HepG2 (cell line): ENCODE measurements around the gene TMBIM1. TPM values are rescaled to one million over a fixed set of nuclear protein-coding genes. Genes with fewer than 3 reads are reported as not detected.

ENCODE experiments used
- ASH2L ChIP-seq: fragments of 300-600, 200-600 bp; sonication (generic); IDR thresholded peaks from 2 replicates; pipeline ENCODE4 v1.7.0; 2017; ENCODE audit warnings: low read depth, mild to moderate bottlenecking, moderate library complexity, mixed read lengths, low read length; ENCODE audit not compliant: insufficient read length
- DNMT3B ChIP-seq: conservative IDR thresholded peaks from 2 replicates; pipeline ENCODE4 v1.6.1; 2016; ENCODE audit warnings: missing biosample characterization, control low read depth
- DR1 ChIP-seq: sonication (generic); formaldehyde crosslinking; IDR thresholded peaks from 2 replicates; pipeline ENCODE4 v1.8.0; 2021; ENCODE audit warnings: mild to moderate bottlenecking, missing genetic modification reagents, inconsistent platforms
- ELF4 ChIP-seq: sonication (generic); formaldehyde crosslinking; IDR thresholded peaks from 2 replicates; pipeline ENCODE4 v1.5.0; 2020; ENCODE audit warnings: missing genetic modification reagents, mild to moderate bottlenecking, moderate library complexity, borderline replicate concordance
- HNF1A ChIP-seq, 2 experiments: sonication (generic) in 1 of 2; formaldehyde crosslinking in 1 of 2; IDR thresholded peaks; 2 replicates each; pipeline versions ENCODE4 v1.4.0 to v1.6.1; 2016 to 2020; ENCODE audit warnings: borderline replicate concordance in 1 of 2, low read depth in 1 of 2, mild to moderate bottlenecking in 1 of 2, missing genetic modification reagents in 1 of 2
- KAT2B ChIP-seq: fragments of 150-350 bp; IDR thresholded peaks from 2 replicates; pipeline ENCODE4 v1.6.1; 2014; ENCODE audit warnings: low read depth, low read length, borderline replicate concordance
- MEF2D ChIP-seq: sonication (generic); formaldehyde crosslinking; IDR thresholded peaks from 2 replicates; pipeline ENCODE4 v1.5.1; 2020; ENCODE audit warnings: mild to moderate bottlenecking, missing genetic modification reagents
- MTA1 ChIP-seq: sonication (generic); formaldehyde crosslinking; IDR thresholded peaks from 2 replicates; pipeline ENCODE4 v1.4.0; 2020; ENCODE audit warnings: missing genetic modification reagents, mild to moderate bottlenecking, borderline replicate concordance
- MXD4 ChIP-seq: IDR thresholded peaks from 2 replicates; pipeline ENCODE4 v1.6.1; 2016; ENCODE audit warnings: mild to moderate bottlenecking, missing biosample characterization, missing genetic modification reagents
- NFATC3 ChIP-seq: sonication (generic); formaldehyde crosslinking; IDR thresholded peaks from 2 replicates; pipeline ENCODE4 v1.5.1; 2020; ENCODE audit warnings: mild to moderate bottlenecking, missing genetic modification reagents
- PRDM4 ChIP-seq: sonication (generic); formaldehyde crosslinking; IDR thresholded peaks from 2 replicates; pipeline ENCODE4 v1.9.0; 2021; ENCODE audit warnings: missing genetic modification reagents, borderline replicate concordance
- RARA ChIP-seq: IDR thresholded peaks from 2 replicates; pipeline ENCODE4 v1.6.1; 2016; ENCODE audit warnings: missing genetic modification reagents, missing compliant biosample characterization
- SAP130 ChIP-seq: IDR thresholded peaks from 2 replicates; pipeline ENCODE4 v1.6.1; 2016; ENCODE audit warnings: low read depth
- SIN3B ChIP-seq: fragments of 150-350 bp; IDR thresholded peaks from 2 replicates; pipeline ENCODE4 v1.6.1; 2014; ENCODE audit warnings: low read length
- SKIL ChIP-seq: sonication (generic); formaldehyde crosslinking; IDR thresholded peaks from 2 replicates; pipeline ENCODE4 v1.8.0; 2022; ENCODE audit warnings: missing genetic modification reagents, mild to moderate bottlenecking, moderate library complexity, borderline replicate concordance
- SMC3 ChIP-seq: IDR thresholded peaks from 2 replicates; pipeline ENCODE4 v1.6.1; 2011; ENCODE audit warnings: low read length, improper control_type of control experiment
- SNAPC2 ChIP-seq: sonication (generic); formaldehyde crosslinking; IDR thresholded peaks from 2 replicates; pipeline ENCODE4 v1.8.1; 2022; ENCODE audit warnings: mild to moderate bottlenecking, missing genetic modification reagents
- TAF1 ChIP-seq: sonication (generic); formaldehyde crosslinking; IDR thresholded peaks from 2 replicates; pipeline ENCODE4 v1.4.0; 2020; ENCODE audit warnings: missing genetic modification reagents
- ZMAT3 ChIP-seq: sonication (generic); formaldehyde crosslinking; conservative IDR thresholded peaks from 2 replicates; pipeline ENCODE4 v1.7.0; 2021; ENCODE audit warnings: missing genetic modification reagents
- ZNF124 ChIP-seq: sonication (generic); formaldehyde crosslinking; IDR thresholded peaks from 2 replicates; pipeline ENCODE4 v1.4.0; 2020; ENCODE audit warnings: missing genetic modification reagents
- ZNF414 ChIP-seq: sonication (generic); formaldehyde crosslinking; IDR thresholded peaks from 2 replicates; pipeline ENCODE4 v1.5.0; 2020; ENCODE audit warnings: missing genetic modification reagents
- polyA plus RNA-seq, 8 experiments: library from polyadenylated mRNA; depleted of rRNA in 3 of 8; stranded (reverse) in 7 of 8; unstranded in 1 of 8; fragments of >200 nt; fragmentation: Illumina TruSeq in 4 of 8; extraction: Trizol in 4 of 8; gene quantifications; 2 replicates each; pipeline versions ENCODE4 v1.2.1 to v1.2.3, GENCODE V29; 2011 to 2016; ENCODE audit warnings: low read depth in 4 of 8, missing spikeins in 1 of 8, mixed read lengths in 1 of 8; ENCODE audit not compliant: insufficient read depth in 1 of 8
- total RNA-seq, 5 experiments: library from RNA; depleted of rRNA; stranded (reverse); fragments of >200 nt; fragmentation: Illumina TruSeq; extraction: Trizol; gene quantifications; 2 replicates each; pipeline ENCODE4 v1.2.3, GENCODE V29; 2016; ENCODE audit warnings: low read depth in 1 of 5

The TMBIM1 gene
- total and polyA plus RNA-seq, 2 of the 13 experiments (the other 11 are each of a cell fraction or from before 2014, with no cell fraction given) = 127 to 139 TPM

- no peak for TF ChIP-seq ZMAT3 (CRISPR knock-in tag)
- TF ChIP-seq TAF1 (CRISPR knock-in tag) = peak; percentile 34; the same call in 1 of the 2 replicates
- TF ChIP-seq ZNF124 (CRISPR knock-in tag) = no peak
- TF ChIP-seq SMC3 = no peak
- TF ChIP-seq MXD4 (CRISPR knock-in tag) = no peak
- TF ChIP-seq MTA1 = no peak
- TF ChIP-seq HNF1A (IDR thresholded peaks at IDR 0.05; ENCODE audit: low read depth) = no peak
- TF ChIP-seq HNF1A (CRISPR knock-in tag; IDR thresholded peaks at IDR 0.05; ENCODE audit: borderline replicate concordance) = no peak
- no peak for TF ChIP-seq ELF4
- peak; percentile 90; the same call in 1 of the 2 replicates for TF ChIP-seq MEF2D (CRISPR knock-in tag)
- no peak for TF ChIP-seq PRDM4 (CRISPR knock-in tag)
- TF ChIP-seq NFATC3 (CRISPR knock-in tag) = no peak
- TF ChIP-seq RARA (CRISPR knock-in tag) = peak; percentile 64
- TF ChIP-seq SKIL (CRISPR knock-in tag) = peak; percentile 58; the same call in 1 of the 2 replicates
- peak; percentile 16 for TF ChIP-seq ASH2L
- no peak for TF ChIP-seq DR1 (CRISPR knock-in tag)
- no peak for TF ChIP-seq SNAPC2 (CRISPR knock-in tag)
- TF ChIP-seq SIN3B = no peak
- TF ChIP-seq ZNF414 (CRISPR knock-in tag) = no peak
- peak; percentile 13; the same call in 1 of the 2 replicates for TF ChIP-seq SAP130 (CRISPR knock-in tag)
- TF ChIP-seq DNMT3B (CRISPR knock-in tag) = no peak
- TF ChIP-seq KAT2B = no peak
Observed at GRCh38 chr2:218296200-218296599, 3.9 kb upstream of the TMBIM1 start (continued).
